ENCODE results near the gene RALGAPB. TPM values are rescaled to one million over a fixed set of nuclear protein-coding genes. Genes with fewer than 3 reads are reported as not detected.
A peak's percentile ranks its signal among the peaks of the same experiment; 100 is the strongest.

The RALGAPB gene
- total and polyA plus RNA-seq, 2 of the 13 experiments (the other 11 are each of a cell fraction or from before 2014, with no cell fraction given), result 17.6 to 30.6 TPM

GRCh38 chr20:38585404-38586180, 112.9 kb downstream of the RALGAPB start (continued):
- TF ChIP-seq ZNF367 (CRISPR knock-in tag; IDR thresholded peaks at IDR 0.05; ENCODE audit: borderline replicate concordance) (no peak), MAFF (IDR thresholded peaks at IDR 0.05; ENCODE audit: low read depth, low read length) (no peak), ZNF564 (CRISPR knock-in tag; IDR thresholded peaks at IDR 0.05) (peak; percentile 50; the same call in 1 of the 2 replicates), HOXA7 (CRISPR knock-in tag; IDR thresholded peaks at IDR 0.05) (no peak), RBAK (CRISPR knock-in tag; IDR thresholded peaks at IDR 0.05) (0 out of 2 replicates have a peak, but pooled peaks have one; percentile 29), TEAD3 (CRISPR knock-in tag; optimal IDR thresholded peaks at IDR 0.05; ENCODE audit: borderline replicate concordance) (peak; percentile 86), ZNF598 (CRISPR knock-in tag; IDR thresholded peaks at IDR 0.05; ENCODE audit: borderline replicate concordance) (peak; percentile 87; the same call in 1 of the 2 replicates), MLX (CRISPR knock-in tag; IDR thresholded peaks at IDR 0.05) (peak; percentile 91), ZNF180 (CRISPR knock-in tag; IDR thresholded peaks at IDR 0.05; ENCODE audit: borderline replicate concordance, low read depth) (no peak), NCOA5 (CRISPR knock-in tag; IDR thresholded peaks at IDR 0.05) (no peak), NBN (conservative IDR thresholded peaks at IDR 0.05) (no peak), SP140L (CRISPR knock-in tag; IDR thresholded peaks at IDR 0.05; ENCODE audit: borderline replicate concordance) (peak; percentile 39; the same call in 1 of the 2 replicates), ZFP90 (CRISPR knock-in tag; IDR thresholded peaks at IDR 0.05; ENCODE audit: borderline replicate concordance) (0 out of 2 replicates have a peak, but pooled peaks have one; percentile 45), ZBTB8A (CRISPR knock-in tag; IDR thresholded peaks at IDR 0.05; ENCODE audit: borderline replicate concordance, low read depth) (no peak), ZNF33B (CRISPR knock-in tag; IDR thresholded peaks at IDR 0.05) (no peak)
- TF ChIP-seq, protein P1, sequence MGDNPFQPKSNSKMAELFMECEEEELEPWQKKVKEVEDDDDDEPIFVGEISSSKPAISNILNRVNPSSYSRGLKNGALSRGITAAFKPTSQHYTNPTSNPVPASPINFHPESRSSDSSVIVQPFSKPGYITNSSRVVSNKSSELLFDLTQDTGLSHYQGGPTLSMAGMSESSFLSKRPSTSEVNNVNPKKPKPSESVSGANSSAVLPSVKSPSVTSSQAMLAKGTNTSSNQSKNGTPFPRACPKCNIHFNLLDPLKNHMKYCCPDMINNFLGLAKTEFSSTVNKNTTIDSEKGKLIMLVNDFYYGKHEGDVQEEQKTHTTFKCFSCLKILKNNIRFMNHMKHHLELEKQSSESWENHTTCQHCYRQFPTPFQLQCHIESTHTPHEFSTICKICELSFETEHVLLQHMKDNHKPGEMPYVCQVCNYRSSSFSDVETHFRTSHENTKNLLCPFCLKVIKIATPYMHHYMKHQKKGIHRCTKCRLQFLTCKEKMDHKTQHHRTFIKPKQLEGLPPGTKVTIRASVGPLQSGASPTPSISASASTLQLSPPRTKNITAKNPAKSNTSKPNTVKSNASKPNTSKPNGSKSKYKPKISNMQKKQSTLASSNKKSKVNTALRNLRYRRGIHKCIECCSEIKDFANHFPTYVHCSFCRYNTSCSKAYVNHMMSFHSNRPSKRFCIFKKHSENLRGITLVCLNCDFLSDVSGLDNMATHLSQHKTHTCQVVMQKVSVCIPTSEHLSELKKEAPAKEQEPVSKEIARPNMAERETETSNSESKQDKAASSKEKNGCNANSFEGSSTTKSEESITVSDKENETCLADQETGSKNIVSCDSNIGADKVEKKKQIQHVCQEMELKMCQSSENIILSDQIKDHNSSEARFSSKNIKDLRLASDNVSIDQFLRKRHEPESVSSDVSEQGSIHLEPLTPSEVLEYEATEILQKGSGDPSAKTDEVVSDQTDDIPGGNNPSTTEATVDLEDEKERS (CRISPR knock-in tag; IDR thresholded peaks at IDR 0.05), result peak; percentile 65; the same call in 1 of the 2 replicates
- TF ChIP-seq, protein P2, sequence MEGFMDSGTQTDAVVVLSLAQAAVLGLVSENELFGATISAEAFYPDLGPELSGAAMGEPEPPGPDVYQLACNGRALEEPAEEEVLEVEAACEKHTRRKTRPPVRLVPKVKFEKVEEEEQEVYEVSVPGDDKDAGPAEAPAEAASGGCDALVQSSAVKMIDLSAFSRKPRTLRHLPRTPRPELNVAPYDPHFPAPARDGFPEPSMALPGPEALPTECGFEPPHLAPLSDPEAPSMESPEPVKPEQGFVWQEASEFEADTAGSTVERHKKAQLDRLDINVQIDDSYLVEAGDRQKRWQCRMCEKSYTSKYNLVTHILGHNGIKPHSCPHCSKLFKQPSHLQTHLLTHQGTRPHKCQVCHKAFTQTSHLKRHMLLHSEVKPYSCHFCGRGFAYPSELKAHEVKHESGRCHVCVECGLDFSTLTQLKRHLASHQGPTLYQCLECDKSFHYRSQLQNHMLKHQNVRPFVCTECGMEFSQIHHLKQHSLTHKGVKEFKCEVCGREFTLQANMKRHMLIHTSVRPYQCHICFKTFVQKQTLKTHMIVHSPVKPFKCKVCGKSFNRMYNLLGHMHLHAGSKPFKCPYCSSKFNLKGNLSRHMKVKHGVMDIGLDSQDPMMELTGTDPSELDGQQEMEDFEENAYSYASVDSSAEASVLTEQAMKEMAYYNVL (CRISPR knock-in tag; IDR thresholded peaks at IDR 0.05; ENCODE audit: borderline replicate concordance), result peak; percentile 87; the same call in 1 of the 2 replicates
- TF ChIP-seq, protein P3, sequence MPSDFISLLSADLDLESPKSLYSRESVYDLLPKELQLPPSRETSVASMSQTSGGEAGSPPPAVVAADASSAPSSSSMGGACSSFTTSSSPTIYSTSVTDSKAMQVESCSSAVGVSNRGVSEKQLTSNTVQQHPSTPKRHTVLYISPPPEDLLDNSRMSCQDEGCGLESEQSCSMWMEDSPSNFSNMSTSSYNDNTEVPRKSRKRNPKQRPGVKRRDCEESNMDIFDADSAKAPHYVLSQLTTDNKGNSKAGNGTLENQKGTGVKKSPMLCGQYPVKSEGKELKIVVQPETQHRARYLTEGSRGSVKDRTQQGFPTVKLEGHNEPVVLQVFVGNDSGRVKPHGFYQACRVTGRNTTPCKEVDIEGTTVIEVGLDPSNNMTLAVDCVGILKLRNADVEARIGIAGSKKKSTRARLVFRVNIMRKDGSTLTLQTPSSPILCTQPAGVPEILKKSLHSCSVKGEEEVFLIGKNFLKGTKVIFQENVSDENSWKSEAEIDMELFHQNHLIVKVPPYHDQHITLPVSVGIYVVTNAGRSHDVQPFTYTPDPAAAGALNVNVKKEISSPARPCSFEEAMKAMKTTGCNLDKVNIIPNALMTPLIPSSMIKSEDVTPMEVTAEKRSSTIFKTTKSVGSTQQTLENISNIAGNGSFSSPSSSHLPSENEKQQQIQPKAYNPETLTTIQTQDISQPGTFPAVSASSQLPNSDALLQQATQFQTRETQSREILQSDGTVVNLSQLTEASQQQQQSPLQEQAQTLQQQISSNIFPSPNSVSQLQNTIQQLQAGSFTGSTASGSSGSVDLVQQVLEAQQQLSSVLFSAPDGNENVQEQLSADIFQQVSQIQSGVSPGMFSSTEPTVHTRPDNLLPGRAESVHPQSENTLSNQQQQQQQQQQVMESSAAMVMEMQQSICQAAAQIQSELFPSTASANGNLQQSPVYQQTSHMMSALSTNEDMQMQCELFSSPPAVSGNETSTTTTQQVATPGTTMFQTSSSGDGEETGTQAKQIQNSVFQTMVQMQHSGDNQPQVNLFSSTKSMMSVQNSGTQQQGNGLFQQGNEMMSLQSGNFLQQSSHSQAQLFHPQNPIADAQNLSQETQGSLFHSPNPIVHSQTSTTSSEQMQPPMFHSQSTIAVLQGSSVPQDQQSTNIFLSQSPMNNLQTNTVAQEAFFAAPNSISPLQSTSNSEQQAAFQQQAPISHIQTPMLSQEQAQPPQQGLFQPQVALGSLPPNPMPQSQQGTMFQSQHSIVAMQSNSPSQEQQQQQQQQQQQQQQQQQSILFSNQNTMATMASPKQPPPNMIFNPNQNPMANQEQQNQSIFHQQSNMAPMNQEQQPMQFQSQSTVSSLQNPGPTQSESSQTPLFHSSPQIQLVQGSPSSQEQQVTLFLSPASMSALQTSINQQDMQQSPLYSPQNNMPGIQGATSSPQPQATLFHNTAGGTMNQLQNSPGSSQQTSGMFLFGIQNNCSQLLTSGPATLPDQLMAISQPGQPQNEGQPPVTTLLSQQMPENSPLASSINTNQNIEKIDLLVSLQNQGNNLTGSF (CRISPR knock-in tag; IDR thresholded peaks at IDR 0.05), result no peak
